ENCODE measurements around the gene SIX3.

Gene SIX3

GRCh38 chr2:44957656-44958327, 16.3 kb downstream of the SIX3 start:
- DNase-seq (ENCODE audit: low spot score) = no peak

- DNase-seq (ENCODE audit: low spot score) = no peak
Observed at GRCh38 chr2:44959855-44960254, 18.4 kb downstream of the SIX3 start.

- no peak for DNase-seq (ENCODE audit: low spot score)
Observed at GRCh38 chr2:44960871-44961270, 19.4 kb downstream of the SIX3 start.

GRCh38 chr2:44962176-44962695, 20.7 kb downstream of the SIX3 start:
- DNase-seq (ENCODE audit: low spot score) = no peak

- no peak for DNase-seq (ENCODE audit: low spot score)
Observed at GRCh38 chr2:44964752-44965236, 23.3 kb downstream of the SIX3 start.

- DNase-seq (ENCODE audit: low spot score) = no peak
Observed at GRCh38 chr2:44965684-44966083, 24.2 kb downstream of the SIX3 start.

GRCh38 chr2:44967056-44967455, 25.6 kb downstream of the SIX3 start:
- no peak for DNase-seq (ENCODE audit: low spot score)

GRCh38 chr2:44967727-44968432, 26.4 kb downstream of the SIX3 start:
- DNase-seq (ENCODE audit: low spot score) = no peak

GRCh38 chr2:44969936-44970335, 28.4 kb downstream of the SIX3 start:
- DNase-seq (ENCODE audit: low spot score) = no peak

- no peak for DNase-seq (ENCODE audit: low spot score)
Observed at GRCh38 chr2:44970846-44971450, 29.4 kb downstream of the SIX3 start.

GRCh38 chr2:44972771-44973535, 31.5 kb downstream of the SIX3 start:
- no peak for DNase-seq (ENCODE audit: low spot score)

GRCh38 chr2:44974064-44974715, 32.7 kb downstream of the SIX3 start:
- no peak for DNase-seq (ENCODE audit: low spot score)

GRCh38 chr2:44975571-44976450, 34.3 kb downstream of the SIX3 start:
- DNase-seq (ENCODE audit: low spot score) = no peak

- DNase-seq (ENCODE audit: low spot score) = no peak
Observed at GRCh38 chr2:44979581-44979980, 38.1 kb downstream of the SIX3 start.

- DNase-seq (ENCODE audit: low spot score) = no peak
Observed at GRCh38 chr2:44980751-44981713, 39.5 kb downstream of the SIX3 start.

GRCh38 chr2:44981714-44982108, 40.2 kb downstream of the SIX3 start:
- DNase-seq (ENCODE audit: low spot score) = peak; percentile 63

GRCh38 chr2:44983836-44984604, 42.5 kb downstream of the SIX3 start:
- DNase-seq (ENCODE audit: low spot score) = no peak

GRCh38 chr2:44989176-44989575, 47.7 kb downstream of the SIX3 start:
- no peak for DNase-seq (ENCODE audit: low spot score)

- DNase-seq (ENCODE audit: low spot score) = no peak
Observed at GRCh38 chr2:44994377-44994776, 52.9 kb downstream of the SIX3 start.

Data from CD4-positive, alpha-beta T cell treated with Interleukin-2 at 100 ng/mL for 4 hours (primary cell).